Measurements from ENCODE around the gene PEA15. TPM values are rescaled to one million over a fixed set of nuclear protein-coding genes. Genes with fewer than 3 reads are reported as not detected.

The PEA15 gene
- total and polyA plus RNA-seq, 2 donors: 51.9 to 328 TPM

GRCh38 chr1:160251011-160251410 is 45.8 kb downstream of the PEA15 start:
- H3K4me3 ChIP-seq (ENCODE audit: low read depth, low read length): no peak overlapping the region
- H3K4me1 ChIP-seq (ENCODE audit: insufficient read depth): no peaks in the 10 kb centered on the region
- DNase-seq (ENCODE audit: extremely low spot score): no peak
- no peak overlapping the region for H3K27ac ChIP-seq (ENCODE audit: low read depth)
- H3K36me3 ChIP-seq (ENCODE audit: insufficient read depth): no peaks in the 10 kb centered on the region

GRCh38 chr1:160251687-160252526 is 46.7 kb downstream of the PEA15 start:
- DNase-seq (ENCODE audit: extremely low spot score): peak; percentile 35
- Histone ChIP-seq H3K4me3 (ENCODE audit: low read depth, low read length) (no peak overlapping the region), H3K27ac (ENCODE audit: low read depth) (no peak overlapping the region), H3K4me1 (ENCODE audit: insufficient read depth) (no peaks in the 10 kb centered on the region), H3K36me3 (ENCODE audit: insufficient read depth) (no peaks in the 10 kb centered on the region)
- 66% methylated on average over 5 of the region's 5 CpGs for WGBS

- H3K27ac ChIP-seq (ENCODE audit: low read depth): no peak overlapping the region
- 83% methylated on average over 4 of the region's 4 CpGs for WGBS
These were observed 50.7 kb downstream of the PEA15 start for GRCh38 chr1:160255781-160256300.

GRCh38 chr1:160256396-160257046 is 51.3 kb downstream of the PEA15 start:
- H3K36me3 ChIP-seq (ENCODE audit: insufficient read depth): no peaks in the 10 kb centered on the region
- no peak for DNase-seq (ENCODE audit: extremely low spot score)
- no peak overlapping the region for H3K4me3 ChIP-seq (ENCODE audit: low read depth, low read length)
- 30% methylated on average over 3 of the region's 3 CpGs for WGBS
- no peaks in the 10 kb centered on the region for H3K4me1 ChIP-seq (ENCODE audit: insufficient read depth)
- no peak overlapping the region for H3K27ac ChIP-seq (ENCODE audit: low read depth)

More at GRCh38 chr1:160255781-160256300, 50.7 kb downstream of the PEA15 start:
- no peaks in the 10 kb centered on the region for H3K36me3 ChIP-seq (ENCODE audit: insufficient read depth)
- H3K4me3 ChIP-seq (ENCODE audit: low read depth, low read length): no peak overlapping the region
- no peak for DNase-seq (ENCODE audit: extremely low spot score)
- no peaks in the 10 kb centered on the region for H3K4me1 ChIP-seq (ENCODE audit: insufficient read depth)

- Histone ChIP-seq H3K36me3 (ENCODE audit: insufficient read depth) (no peaks in the 10 kb centered on the region), H3K4me1 (ENCODE audit: insufficient read depth) (no peaks in the 10 kb centered on the region), H3K4me3 (ENCODE audit: low read depth, low read length) (no peak overlapping the region), H3K27ac (ENCODE audit: low read depth) (no peak overlapping the region)
- 93% methylated on average over 6 of the region's 6 CpGs for WGBS
- no peak for DNase-seq (ENCODE audit: extremely low spot score)
These were observed 52.3 kb downstream of the PEA15 start for GRCh38 chr1:160257411-160258015.

GRCh38 chr1:160258177-160258798 is 53.1 kb downstream of the PEA15 start:
- no peaks in the 10 kb centered on the region for H3K36me3 ChIP-seq (ENCODE audit: insufficient read depth)
- no peak overlapping the region for H3K4me3 ChIP-seq (ENCODE audit: low read depth, low read length)
- no peaks in the 10 kb centered on the region for H3K4me1 ChIP-seq (ENCODE audit: insufficient read depth)
- 93% methylated on average over 7 of the region's 7 CpGs for whole genome bisulfite sequencing
- DNase-seq (ENCODE audit: extremely low spot score): no peak
- H3K27ac ChIP-seq (ENCODE audit: low read depth): no peak overlapping the region

GRCh38 chr1:160260406-160261382 is 55.5 kb downstream of the PEA15 start:
- WGBS: 20% methylated on average over 6 of the region's 6 CpGs
- Histone ChIP-seq H3K4me3 (ENCODE audit: low read depth, low read length) (peak overlapping the region; percentile 71), H3K27ac (ENCODE audit: low read depth) (no peak overlapping the region), H3K4me1 (ENCODE audit: insufficient read depth) (no peaks in the 10 kb centered on the region), H3K36me3 (ENCODE audit: insufficient read depth) (no peaks in the 10 kb centered on the region)
- peak; percentile 36 for DNase-seq (ENCODE audit: extremely low spot score)

- WGBS: 0% methylated on average over 8 of the region's 8 CpGs
- Histone ChIP-seq H3K4me3 (ENCODE audit: low read depth, low read length) (peak overlapping the region; percentile 71), H3K36me3 (ENCODE audit: insufficient read depth) (no peaks in the 10 kb centered on the region), H3K4me1 (ENCODE audit: insufficient read depth) (no peaks in the 10 kb centered on the region), H3K27ac (ENCODE audit: low read depth) (peak overlapping the region; percentile 93)
- peak; percentile 47 for DNase-seq (ENCODE audit: extremely low spot score)
These were observed 56.3 kb downstream of the PEA15 start for GRCh38 chr1:160261556-160261892.

GRCh38 chr1:160261893-160262794 is 57.0 kb downstream of the PEA15 start, which contains the start of gene DCAF8:
Gene DCAF8 (minus strand): TSS chr1:160262549. CDS start chr1:160244008, 18,541 bp downstream.
- Histone ChIP-seq H3K36me3 (ENCODE audit: insufficient read depth) (no peaks in the 10 kb centered on the region), H3K4me1 (ENCODE audit: insufficient read depth) (no peaks in the 10 kb centered on the region), H3K27ac (ENCODE audit: low read depth) (peak within 1 kb of the TSS; percentile 93), H3K4me3 (ENCODE audit: low read depth, low read length) (peak within 1 kb of the TSS; percentile 71)
- under 1% methylated on average over 67 of the region's 67 CpGs for WGBS
- peak; percentile 95 for DNase-seq (ENCODE audit: extremely low spot score)

GRCh38 chr1:160264795-160265307 is 59.7 kb downstream of the PEA15 start:
- WGBS: 79% methylated on average over 4 of the region's 4 CpGs
- Histone ChIP-seq H3K27ac (ENCODE audit: low read depth) (no peak overlapping the region), H3K4me1 (ENCODE audit: insufficient read depth) (no peaks in the 10 kb centered on the region), H3K36me3 (ENCODE audit: insufficient read depth) (no peaks in the 10 kb centered on the region), H3K4me3 (ENCODE audit: low read depth, low read length) (no peak overlapping the region)
- no peak for DNase-seq (ENCODE audit: extremely low spot score)
